Breast epithelium (tissue), 3 donors: ENCODE data around the gene NUDT15.
A peak's percentile ranks its signal among the peaks of the same experiment; 100 is the strongest.

Experiments used
- POLR2A ChIP-seq: fragments of 450-650 bp; IDR thresholded peaks from one replicate; pipeline ENCODE4 v1.6.1; 2016; ENCODE audit warnings: antibody characterized with exemption, mild to moderate bottlenecking, moderate library complexity
- TF ChIP-seq, protein P1 (sequence below), 3 donors: fragments of 450-650 bp; IDR thresholded peaks; one replicate each; pipeline ENCODE4 v1.5.1; 2016 to 2017; ENCODE audit warnings: antibody characterized with exemption in 3 of 3, mild to moderate bottlenecking in 3 of 3, moderate library complexity in 3 of 3

- TF ChIP-seq POLR2A = peak; percentile 25
- TF ChIP-seq, protein P1, sequence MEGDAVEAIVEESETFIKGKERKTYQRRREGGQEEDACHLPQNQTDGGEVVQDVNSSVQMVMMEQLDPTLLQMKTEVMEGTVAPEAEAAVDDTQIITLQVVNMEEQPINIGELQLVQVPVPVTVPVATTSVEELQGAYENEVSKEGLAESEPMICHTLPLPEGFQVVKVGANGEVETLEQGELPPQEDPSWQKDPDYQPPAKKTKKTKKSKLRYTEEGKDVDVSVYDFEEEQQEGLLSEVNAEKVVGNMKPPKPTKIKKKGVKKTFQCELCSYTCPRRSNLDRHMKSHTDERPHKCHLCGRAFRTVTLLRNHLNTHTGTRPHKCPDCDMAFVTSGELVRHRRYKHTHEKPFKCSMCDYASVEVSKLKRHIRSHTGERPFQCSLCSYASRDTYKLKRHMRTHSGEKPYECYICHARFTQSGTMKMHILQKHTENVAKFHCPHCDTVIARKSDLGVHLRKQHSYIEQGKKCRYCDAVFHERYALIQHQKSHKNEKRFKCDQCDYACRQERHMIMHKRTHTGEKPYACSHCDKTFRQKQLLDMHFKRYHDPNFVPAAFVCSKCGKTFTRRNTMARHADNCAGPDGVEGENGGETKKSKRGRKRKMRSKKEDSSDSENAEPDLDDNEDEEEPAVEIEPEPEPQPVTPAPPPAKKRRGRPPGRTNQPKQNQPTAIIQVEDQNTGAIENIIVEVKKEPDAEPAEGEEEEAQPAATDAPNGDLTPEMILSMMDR (IDR thresholded peaks at IDR 0.05) = no peak
Observed at GRCh38 chr13:48001114-48001881, 36.2 kb upstream of the NUDT15 start, which contains the start of gene SUCLA2.
